Myocyte (in vitro differentiated cells): ENCODE measurements around the gene PHTF2. TPM values are rescaled to one million over a fixed set of nuclear protein-coding genes. Genes with fewer than 3 reads are reported as not detected.

Experiments used
- DNase-seq: peaks from one replicate; pipeline ENCODE4 v3.0.0-alpha.2; 2012; ENCODE audit warnings: low read depth
- total RNA-seq: library from RNA; depleted of rRNA; stranded (reverse); fragments of >200 nt; gene quantifications from 2 replicates; pipeline ENCODE4 v1.2.3, GENCODE V29; 2014

PHTF2 gene
- total RNA-seq, 1 donor from 2014 or later, result 31.2 TPM

DNA sequence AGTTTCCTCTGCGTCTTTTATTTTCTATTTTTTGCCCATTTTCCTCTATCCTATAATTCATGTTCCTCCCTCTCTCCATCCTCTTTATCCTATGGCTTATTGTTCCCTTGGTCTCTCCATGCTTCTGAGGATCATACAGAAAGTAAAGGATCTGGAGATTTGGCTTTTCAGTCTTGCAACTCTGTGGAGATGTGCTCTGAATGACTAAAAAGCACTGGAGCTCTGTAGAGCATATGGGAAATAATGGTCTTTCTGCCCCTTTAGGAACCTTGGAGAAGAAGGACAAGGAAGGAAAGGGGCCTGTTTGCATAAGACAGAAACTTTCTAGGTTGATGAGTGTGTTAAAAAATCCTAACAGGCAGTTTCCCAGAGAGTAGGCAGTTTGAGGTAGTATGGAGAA is 120.1 kb downstream of the PHTF2 start:
- no peak for DNase-seq

DNA sequence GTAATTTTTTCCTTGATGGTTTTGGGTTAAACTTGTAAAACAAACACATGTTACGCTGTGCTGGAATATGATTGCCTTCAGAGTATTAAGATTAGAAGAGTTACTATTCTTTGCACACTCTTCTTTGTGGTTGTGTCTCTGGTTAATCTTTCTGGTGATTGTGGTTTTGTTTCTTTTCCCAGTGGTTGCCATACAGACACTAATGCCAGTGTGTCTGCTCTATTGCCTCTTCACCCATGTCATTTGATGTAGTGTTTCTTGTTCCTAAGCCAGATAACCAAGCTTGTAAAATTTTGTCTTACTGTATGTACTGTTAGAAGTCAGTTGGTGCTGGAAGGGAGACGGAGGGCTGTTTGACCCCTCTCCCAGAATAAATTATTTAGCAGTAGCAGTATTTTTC is 124.8 kb downstream of the PHTF2 start:
- peak; percentile 68 for DNase-seq

DNA sequence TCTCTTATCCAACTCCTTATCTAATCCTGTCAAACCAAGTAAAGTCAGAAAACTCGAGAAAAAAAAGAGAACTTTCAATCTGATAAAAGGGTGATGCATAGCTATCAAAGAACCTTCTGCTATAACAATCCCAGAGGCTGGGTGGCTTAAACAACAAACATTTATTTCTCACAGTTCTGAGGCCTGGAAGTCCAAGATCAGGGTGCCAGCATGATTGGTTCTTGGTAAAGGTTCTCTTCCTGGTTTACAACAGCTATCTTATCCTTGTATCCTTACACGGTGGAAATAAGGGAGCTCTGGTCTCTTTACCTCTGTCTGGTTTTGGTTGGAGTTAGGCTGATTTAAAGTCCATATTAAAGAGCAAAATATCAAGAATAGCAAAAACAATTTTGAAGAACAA is 131.9 kb downstream of the PHTF2 start:
- DNase-seq, result no peak

DNA sequence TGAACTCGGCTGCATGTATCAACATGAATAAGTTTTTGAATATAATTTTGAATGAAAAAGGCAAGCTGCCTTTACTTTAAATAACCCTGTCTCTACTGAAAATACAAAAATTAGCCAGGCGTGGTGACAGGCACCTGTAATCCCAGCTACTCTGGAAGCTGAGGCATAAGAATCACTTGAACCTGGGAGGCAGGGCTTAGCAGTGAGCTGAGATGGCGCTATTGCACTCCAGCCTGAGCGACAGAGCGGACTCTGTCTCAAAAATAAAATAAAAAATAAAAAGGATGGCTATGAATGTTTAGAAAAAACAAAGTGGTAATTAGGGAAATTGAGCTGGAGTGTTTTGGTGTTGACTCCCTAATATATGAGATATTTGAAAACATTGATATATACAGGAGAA is 133.3 kb downstream of the PHTF2 start:
- DNase-seq, result no peak

DNA sequence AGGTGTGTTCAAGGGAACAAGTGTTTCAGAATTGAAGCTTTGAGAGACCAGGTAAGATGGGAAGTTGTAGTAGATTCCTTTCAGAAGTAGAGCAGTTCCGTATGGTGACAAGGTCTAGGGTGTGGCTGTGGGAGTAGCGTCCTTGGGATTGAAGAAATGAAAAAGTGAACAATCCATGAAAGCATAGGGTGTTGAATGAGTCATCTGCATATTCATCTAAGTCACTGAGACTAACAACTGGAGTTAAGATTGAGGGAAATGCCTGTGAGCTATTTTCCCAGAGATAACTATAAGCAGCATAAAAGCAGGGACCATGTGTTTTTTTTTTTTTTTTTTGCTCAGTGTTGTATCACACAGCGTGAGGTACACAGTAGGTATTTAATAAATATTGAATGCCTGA is 134.8 kb downstream of the PHTF2 start:
- DNase-seq, result peak; percentile 25

DNA sequence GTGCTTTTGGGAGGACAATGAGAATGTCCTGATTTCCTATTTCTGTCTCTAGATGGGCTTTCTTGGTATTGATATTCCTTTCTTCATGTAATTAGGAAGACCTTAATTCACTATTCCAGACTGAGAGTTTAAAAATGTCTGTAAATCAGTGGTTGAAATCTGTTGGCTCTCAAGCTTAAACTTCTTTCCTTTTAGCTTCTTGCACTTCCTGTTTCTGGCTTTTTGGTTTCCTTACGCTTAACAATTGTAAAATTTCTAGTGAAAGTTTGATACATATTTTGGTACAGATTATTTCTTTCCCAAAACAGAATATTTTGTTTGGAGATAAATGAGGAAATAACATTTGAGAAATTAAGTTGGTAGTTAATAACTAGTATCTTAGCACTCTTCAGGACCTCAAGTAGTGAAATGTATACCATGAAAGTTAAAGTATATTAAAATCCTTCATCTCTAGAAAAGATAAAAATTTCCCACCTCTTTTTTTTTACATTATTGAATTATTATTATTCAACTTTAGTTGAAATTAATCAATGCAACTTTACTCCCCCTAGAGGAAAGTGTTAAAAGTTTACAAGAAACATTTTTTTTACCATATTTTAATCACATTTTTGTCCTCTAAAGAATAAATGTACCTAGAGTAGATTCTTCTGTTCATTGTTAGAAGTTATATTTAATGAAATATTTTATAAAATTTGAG is 137.2 kb downstream of the PHTF2 start:
- no peak for DNase-seq

DNA sequence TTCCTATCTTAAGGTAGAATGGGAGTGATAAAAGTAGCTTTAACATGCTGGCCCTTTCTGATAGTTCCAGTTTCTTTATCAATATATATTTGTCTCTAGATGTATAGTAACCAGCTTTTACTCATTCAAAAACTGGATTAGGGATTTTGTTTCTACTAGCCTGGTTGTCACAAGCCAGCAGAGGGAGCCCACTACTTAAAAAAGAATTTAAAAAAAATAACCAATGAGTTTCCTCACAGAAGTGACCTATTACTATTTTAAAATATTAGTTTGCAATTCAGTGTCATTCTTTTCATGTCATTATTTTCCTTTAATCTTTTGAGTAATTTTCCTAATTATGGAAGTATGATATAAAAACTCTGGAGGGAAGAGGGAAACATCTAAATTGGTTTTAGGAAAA is 142.1 kb downstream of the PHTF2 start:
- peak; percentile 70 for DNase-seq

DNA sequence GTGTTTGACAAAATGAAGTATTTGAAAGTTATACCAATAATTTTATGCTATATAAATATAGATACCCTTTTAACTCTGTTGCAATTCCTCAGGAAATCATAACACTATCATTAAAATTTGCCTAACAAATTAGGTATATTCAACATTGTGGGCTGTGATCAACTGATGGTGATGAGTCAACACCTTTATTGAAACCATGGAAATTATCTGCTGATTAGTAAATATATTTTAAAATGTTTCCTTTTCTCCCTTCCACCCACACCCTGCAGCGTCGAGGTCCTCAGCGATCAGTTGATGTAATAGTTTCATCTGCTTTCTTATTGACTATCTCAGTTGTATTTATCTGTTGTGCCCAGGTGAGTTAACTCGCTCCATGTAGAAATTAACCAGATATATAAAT is 143.9 kb downstream of the PHTF2 start:
- no peak for DNase-seq

DNA sequence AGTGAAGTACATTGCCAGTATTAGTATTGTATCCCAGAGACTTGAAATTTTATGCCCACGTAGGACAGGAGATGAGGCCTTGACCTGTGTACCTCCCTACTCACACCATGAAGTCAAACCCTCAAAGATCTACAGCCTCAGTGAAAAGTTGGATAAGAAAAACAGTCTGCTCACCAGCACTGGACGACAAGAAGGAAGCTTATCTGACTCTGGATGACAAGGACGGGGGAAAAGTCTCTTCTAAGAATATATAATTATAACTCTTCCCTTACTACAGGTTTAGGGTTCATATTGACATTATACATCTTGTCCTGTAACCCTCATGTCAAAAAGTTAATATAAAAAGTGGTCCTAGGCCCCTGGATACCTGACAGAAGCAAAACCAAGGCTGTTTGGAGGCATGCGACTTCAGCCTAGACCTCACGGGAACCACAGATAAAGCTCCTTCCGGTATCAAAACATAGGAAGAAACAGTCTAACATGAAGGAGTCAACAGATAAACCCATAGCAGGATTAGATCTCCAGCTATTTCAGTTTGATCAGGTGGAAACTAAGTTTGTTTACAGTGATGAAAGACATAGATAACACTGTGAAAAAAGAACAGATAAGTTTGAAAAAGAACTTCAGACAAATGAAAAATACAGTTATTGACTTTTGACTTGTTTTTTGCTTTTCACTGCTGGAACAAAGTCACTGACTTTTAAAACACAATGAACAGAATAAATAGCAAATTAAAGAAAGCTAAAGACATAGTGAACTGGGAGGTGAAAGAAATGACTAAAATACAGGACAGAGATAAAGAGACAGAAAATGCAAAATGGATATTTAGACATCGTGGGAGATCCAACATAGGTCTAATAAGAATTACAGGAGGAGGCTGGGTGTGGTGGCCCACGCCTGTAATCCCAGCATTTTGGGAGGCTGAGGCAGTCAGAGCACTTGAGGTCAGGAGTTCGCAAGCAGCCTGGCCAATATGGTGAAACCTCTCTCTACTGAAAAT is 145.9 kb downstream of the PHTF2 start:
- DNase-seq, result no peak

DNA sequence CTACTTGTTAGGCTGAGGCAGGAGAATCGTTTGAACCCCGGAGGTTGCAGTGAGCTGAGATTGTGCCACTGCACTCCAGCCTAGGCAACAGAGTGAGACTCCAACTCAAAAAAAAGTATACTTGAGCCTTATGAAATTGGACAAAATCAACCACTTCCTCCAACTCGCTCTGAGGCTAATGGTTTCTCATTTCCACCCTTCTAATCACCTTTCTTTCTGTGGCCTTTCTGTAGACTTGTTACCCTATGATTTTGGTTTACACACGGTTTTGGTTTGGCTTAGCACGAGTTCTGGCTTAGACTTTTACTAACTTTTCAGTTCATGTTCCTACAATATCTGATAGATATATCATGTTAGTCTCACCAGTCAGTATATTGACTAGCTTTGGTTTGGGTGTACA is 152.0 kb downstream of the PHTF2 start:
- no peak for DNase-seq

DNA sequence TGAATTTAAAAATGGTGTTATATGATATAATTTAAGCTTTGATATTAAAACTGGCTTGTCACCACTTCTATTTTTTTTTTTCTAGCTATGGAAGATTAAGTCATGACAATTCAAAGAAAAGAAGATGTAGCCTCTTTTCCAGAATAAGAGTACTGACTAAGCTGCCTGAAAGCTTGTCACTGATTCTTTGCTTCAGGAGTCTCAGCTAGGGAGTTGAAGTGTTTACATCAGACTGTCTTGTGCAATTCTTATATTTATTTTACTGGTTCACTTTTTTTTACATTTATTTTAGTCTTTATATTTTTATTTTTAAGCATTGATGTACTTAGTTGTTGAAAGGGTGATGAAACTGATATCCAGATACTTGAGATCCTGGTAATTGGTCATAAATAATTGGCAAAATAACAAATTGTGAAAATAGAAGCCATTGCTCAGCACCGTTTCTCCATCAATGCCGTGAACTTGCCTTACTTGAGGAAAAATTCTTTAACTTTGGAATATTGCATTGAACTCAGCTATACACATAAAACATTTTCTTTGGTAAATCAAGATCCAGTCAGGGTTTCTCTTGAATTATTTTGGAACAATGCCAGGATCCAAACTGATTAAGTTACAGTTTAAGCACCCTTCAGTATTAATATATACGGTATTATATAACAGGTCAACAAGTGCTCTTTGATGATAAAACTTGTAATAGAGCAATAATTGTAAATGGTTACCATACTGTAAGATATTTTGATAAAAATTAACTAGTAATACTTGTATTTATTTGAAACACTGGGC is 156.4 kb downstream of the PHTF2 start:
- no peak for DNase-seq

DNA sequence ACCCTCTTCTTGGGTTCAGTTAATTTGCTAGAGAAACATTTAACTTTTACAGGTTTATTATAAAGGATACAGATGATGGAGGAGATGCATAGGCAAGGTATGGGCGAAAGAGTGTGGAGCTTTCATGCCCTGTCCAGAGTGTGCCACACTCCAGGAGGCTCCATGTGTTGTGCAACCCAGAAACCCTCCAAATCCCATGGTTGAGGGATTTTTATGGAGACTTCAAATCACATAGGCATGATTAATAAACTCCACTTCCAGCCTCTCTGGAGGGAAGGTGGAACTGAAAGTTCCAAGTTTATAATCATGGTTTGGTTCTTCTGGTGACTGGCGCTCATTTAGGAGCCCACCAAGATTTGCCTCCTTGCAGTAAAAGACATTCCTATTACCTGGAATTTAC is 159.9 kb downstream of the PHTF2 start:
- no peak for DNase-seq

DNA sequence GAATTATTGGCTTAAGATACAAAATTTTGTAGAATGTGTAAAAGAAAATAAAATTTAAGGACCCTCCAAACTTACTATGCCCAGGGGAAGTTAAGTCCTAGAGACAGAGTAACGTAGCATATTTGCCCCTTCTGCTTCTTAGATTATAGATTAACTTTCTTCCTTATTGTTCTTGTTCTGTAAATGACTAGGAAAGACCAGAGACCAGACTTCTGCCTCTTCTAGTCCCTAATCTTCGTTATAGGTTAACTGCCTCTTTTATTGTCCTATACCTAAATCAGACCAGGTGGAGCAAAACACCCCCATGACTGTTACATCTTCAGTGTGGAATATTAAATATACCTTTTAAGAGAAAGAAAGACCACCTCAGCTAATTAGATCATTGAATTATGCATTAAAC is 160.5 kb downstream of the PHTF2 start:
- no peak for DNase-seq

DNA sequence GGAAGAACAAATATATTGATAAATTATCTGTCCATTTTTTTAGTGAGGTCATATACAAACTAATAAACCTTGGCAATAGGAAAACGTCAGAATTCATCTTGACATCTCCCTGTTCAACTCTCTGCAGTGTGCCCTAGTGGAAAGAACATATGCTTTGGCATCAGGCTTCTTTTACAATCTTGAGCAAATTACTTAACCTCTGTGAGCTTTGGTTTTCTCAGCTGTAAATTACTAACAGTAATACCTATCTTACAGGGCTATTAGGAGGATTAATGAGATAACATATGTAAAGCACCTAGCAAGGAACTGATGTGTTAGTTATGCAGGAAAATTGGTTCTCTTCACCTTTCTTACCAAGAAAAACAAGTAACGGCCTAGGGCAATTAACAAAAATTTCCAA is 161.8 kb downstream of the PHTF2 start:
- DNase-seq, result no peak

DNA sequence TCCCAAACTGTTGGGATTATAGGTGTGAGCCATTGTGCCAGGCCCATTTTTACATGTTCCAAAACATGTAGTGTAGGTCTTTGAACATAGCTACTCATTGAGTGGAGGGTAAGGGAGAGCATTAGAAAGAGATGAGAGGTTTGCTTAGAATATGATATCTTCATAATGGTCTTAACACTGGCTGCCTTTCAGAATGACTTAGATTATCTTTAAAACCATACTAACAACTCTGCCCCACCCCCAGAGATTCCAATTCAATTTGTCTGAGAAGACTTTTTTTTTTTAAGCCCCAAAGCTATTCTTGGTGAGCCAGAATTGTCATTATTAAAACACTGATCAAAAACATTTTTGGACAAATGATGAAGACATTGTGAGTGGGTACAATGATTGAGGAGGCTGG is 168.9 kb downstream of the PHTF2 start:
- DNase-seq, result no peak

DNA sequence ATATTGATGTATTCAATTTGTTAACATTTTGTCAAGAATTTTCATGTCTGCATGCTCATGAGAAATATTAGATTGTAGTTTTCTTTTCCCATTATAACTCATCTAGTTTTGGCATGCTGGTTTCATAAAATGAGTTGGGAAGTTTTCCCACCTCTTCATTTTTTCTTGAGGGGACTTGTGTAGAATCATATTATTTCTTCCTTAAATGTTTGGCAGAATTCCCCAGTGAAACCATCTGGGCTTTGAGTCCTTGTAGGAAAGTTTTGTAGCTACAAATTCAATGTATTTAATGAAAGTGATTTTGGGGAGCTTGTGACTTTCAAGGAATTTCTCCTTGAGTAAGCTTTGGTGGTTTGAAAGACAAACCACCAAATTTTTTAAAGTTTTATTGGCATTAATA is 173.2 kb downstream of the PHTF2 start:
- DNase-seq, result no peak

DNA sequence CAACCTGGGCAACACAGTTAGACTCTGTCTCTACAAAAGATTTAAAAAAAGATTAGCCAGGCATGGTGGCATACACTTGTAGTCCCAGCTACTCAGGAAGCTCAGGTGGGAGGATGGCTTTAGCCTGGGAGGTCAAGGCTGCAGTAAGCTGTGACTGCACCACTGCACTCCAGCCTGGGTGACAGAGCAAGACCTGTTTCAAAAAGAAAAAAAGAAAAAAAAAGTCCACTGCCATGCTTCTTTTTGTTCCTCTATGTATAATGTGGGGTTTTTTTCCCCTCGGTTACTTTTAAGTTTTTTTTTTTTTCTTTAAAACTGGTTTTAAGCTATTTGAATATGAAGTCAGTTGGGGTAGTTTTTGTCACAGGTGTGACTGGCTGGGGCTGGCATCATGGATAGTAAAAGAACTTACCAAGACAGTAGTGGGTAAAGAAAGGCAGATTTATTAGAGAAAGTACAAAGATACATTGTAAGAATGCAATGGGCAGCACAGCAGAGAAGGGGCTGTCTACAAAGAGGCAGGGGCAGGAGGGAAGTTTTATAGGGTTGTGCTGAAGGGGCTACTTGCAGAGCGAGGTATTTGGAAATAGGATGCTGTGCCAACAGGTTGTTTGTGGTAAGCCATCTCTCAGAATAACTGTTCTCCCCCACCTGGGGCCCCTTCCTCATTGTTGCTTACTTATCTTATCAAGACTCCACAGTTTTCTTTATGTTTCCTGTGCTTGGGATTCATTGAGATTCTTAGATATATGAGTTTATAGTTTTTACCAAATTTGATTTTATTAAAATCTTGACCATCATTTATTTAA is 177.3 kb downstream of the PHTF2 start:
- DNase-seq, result no peak

DNA sequence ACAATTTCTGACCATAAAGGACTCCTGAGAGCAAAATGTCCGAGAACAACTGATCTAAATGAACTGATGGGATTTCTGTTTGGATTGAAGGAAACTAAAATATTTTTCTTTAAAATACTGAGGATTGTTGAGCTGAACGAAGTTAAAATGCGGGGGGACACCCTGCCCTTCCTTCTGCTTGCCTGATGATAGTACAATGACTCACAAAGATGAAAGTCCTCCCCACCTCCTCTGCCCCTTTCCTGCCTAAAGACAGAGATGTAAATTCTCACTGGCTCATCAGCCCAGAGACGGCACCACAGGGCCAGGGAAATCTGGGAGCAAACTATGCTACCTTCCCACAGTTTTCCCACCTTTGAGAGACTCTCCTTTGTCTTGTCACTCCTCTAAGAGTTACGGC is 180.6 kb downstream of the PHTF2 start:
- DNase-seq, result no peak

DNA sequence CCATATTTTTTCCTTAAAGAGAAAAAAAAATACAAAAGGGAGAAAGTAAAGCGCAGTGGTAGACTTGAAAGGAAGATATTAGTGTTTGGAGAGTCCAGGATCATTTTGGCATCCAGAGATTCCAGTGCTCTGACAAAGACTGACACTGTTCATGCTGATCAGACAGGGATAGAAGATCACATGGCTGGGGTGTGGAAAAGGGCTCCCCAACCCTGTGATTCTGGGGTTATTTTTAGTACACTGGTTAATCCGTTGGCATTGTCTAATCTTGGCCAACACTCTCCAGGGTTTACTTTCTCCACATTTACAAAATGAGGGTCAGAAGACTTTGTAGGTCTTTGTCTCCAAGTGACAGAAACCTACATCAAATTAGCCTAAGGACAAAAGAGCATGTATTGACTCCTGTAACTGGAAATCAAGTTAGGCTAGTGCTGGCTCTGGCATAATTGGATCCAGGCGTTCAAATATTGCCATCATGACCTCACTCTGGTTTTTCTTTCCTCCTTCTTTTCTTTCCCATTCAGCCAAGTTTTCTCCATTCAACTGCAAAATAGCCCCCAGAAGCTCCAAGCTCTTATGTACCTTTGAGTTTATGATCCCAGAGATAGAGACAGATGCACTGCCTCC is 181.6 kb downstream of the PHTF2 start:
- peak; percentile 86 for DNase-seq

DNA sequence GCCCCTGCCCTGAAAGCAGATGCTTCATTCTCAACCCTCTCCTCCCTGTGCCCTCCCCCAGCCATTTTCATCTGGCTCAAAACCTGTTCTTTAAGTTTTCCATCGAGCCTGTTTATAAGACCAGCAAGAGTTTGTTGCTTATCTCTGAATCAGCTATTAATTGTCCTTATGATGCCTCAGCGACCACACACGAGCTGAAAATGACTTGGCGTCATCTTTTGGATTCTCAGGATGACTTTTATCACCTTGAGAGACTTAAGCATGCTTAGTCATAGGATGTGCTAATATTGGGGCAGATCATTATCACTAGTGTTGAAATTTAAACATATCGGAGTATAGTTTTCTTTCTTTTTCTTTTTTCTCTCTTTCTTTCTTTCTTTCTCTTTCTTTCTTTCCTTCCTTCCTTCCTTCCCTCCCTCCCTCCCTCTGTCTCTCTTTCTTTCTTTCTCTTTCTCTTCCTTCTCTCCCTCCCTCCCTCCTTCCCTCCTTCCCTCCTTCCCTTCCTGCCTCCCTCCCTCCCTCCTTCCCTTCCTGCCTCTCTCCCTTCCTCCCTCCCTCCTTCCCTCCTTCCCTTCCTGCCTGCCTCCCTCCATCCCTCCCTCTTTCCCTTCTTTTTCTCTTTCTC is 184.5 kb downstream of the PHTF2 start:
- no peak for DNase-seq
